ENCODE data around the gene EXOC2.

The EXOC2 gene

GRCh38 chr6:528989-529388 is 163.9 kb downstream of the EXOC2 start:
- DNase-seq (ENCODE audit: low read depth, low spot score) = no peak

- no peak for DNase-seq (ENCODE audit: low read depth, low spot score)
These were observed 164.8 kb downstream of the EXOC2 start for GRCh38 chr6:527989-528673.

GRCh38 chr6:524803-525202 is 168.1 kb downstream of the EXOC2 start:
- DNase-seq (ENCODE audit: low read depth, low spot score) = no peak

GRCh38 chr6:520820-521219 is 172.1 kb downstream of the EXOC2 start:
- DNase-seq (ENCODE audit: low read depth, low spot score) = no peak

GRCh38 chr6:518218-518617 is 174.7 kb downstream of the EXOC2 start:
- no peak for DNase-seq (ENCODE audit: low read depth, low spot score)

GRCh38 chr6:516213-516612 is 176.7 kb downstream of the EXOC2 start:
- DNase-seq (ENCODE audit: low read depth, low spot score) = no peak

GRCh38 chr6:515267-515666 is 177.7 kb downstream of the EXOC2 start:
- DNase-seq (ENCODE audit: low read depth, low spot score) = no peak

GRCh38 chr6:514396-514978 is 178.5 kb downstream of the EXOC2 start:
- DNase-seq (ENCODE audit: low read depth, low spot score) = peak; percentile 30

GRCh38 chr6:513961-514360 is 179.0 kb downstream of the EXOC2 start:
- no peak for DNase-seq (ENCODE audit: low read depth, low spot score)

GRCh38 chr6:513058-513457 is 179.9 kb downstream of the EXOC2 start:
- DNase-seq (ENCODE audit: low read depth, low spot score) = no peak

- no peak for DNase-seq (ENCODE audit: low read depth, low spot score)
These were observed 181.3 kb downstream of the EXOC2 start for GRCh38 chr6:511488-512137.

GRCh38 chr6:509676-510075 is 183.3 kb downstream of the EXOC2 start:
- DNase-seq (ENCODE audit: low read depth, low spot score) = no peak

- no peak for DNase-seq (ENCODE audit: low read depth, low spot score)
These were observed 184.3 kb downstream of the EXOC2 start for GRCh38 chr6:508614-509013.

GRCh38 chr6:508006-508405 is 184.9 kb downstream of the EXOC2 start:
- DNase-seq (ENCODE audit: low read depth, low spot score) = no peak

GRCh38 chr6:506920-507622 is 185.9 kb downstream of the EXOC2 start:
- no peak for DNase-seq (ENCODE audit: low read depth, low spot score)

GRCh38 chr6:506508-506907 is 186.4 kb downstream of the EXOC2 start:
- no peak for DNase-seq (ENCODE audit: low read depth, low spot score)

GRCh38 chr6:505374-505773 is 187.6 kb downstream of the EXOC2 start:
- no peak for DNase-seq (ENCODE audit: low read depth, low spot score)

GRCh38 chr6:504446-504980 is 188.4 kb downstream of the EXOC2 start:
- DNase-seq (ENCODE audit: low read depth, low spot score) = no peak

- DNase-seq (ENCODE audit: low read depth, low spot score) = no peak
These were observed 189.2 kb downstream of the EXOC2 start for GRCh38 chr6:503610-504362.

- DNase-seq (ENCODE audit: low read depth, low spot score) = no peak
These were observed 190.2 kb downstream of the EXOC2 start for GRCh38 chr6:502761-503160.

- no peak for DNase-seq (ENCODE audit: low read depth, low spot score)
These were observed 190.9 kb downstream of the EXOC2 start for GRCh38 chr6:501891-502601.

All from brain pericyte (primary cell).